Lower lobe of right lung (tissue), 2 donors: ENCODE measurements around the gene GUCA1A. TPM values are rescaled to one million over a fixed set of nuclear protein-coding genes. Genes with fewer than 3 reads are reported as not detected.
A peak's percentile ranks its signal among the peaks of the same experiment; 100 is the strongest.

ENCODE experiments used
- ATAC-seq, 2 donors: fragments of 200-7000 bp; cut with Tn5 transposase; one replicate each; pipeline ENCODE4 v1.9.1; 2020 to 2022; ENCODE audit warnings: mild to moderate bottlenecking in 2 of 2, moderate library complexity in 2 of 2
- DNase-seq: peaks from one replicate; pipeline ENCODE4 v3.0.0-alpha.2; 2020
- H3K27ac ChIP-seq: fragments of 200-600 bp; one replicate; pipeline ENCODE4 v1.8.0; 2022
- H3K27me3 ChIP-seq: fragments of 200-600 bp; one replicate; pipeline ENCODE4 v1.8.0; 2022; ENCODE audit warnings: low read depth
- H3K36me3 ChIP-seq: fragments of 200-600 bp; one replicate; pipeline ENCODE4 v1.8.0; 2022; ENCODE audit warnings: mild to moderate bottlenecking
- H3K4me1 ChIP-seq: fragments of 200-600 bp; one replicate; pipeline ENCODE4 v1.8.0; 2022
- H3K4me3 ChIP-seq: fragments of 200-600 bp; one replicate; pipeline ENCODE4 v1.8.0; 2022; ENCODE audit warnings: mild to moderate bottlenecking
- H3K9me3 ChIP-seq: fragments of 200-600 bp; one replicate; pipeline ENCODE4 v1.8.0; 2022
- intact Hi-C: fragments of 100-400 bp; cut with DNase I; formaldehyde crosslinking; loops from one replicate; pipeline ENCODE4 v1.11.0; 2022
- total RNA-seq: library from RNA; stranded (reverse); fragmentation: NEBNext Ultra II Directional; extraction: Animal tissue kit (Norgen Biotek cat#: 25700); gene quantifications from one replicate; pipeline ENCODE4 v1.2.1, GENCODE V29; 2021
- TF ChIP-seq, protein P1 (sequence below): fragments of 200-600 bp; IDR thresholded peaks from one replicate; pipeline ENCODE4 v1.8.0; 2022; ENCODE audit warnings: antibody characterized with exemption, mild to moderate bottlenecking
- donor health status: DM: no; HTN: yes; CAD: no; lungs with severe emphysema.

Gene GUCA1A
- total RNA-seq, 1 donor from 2014 or later = not detected

DNA sequence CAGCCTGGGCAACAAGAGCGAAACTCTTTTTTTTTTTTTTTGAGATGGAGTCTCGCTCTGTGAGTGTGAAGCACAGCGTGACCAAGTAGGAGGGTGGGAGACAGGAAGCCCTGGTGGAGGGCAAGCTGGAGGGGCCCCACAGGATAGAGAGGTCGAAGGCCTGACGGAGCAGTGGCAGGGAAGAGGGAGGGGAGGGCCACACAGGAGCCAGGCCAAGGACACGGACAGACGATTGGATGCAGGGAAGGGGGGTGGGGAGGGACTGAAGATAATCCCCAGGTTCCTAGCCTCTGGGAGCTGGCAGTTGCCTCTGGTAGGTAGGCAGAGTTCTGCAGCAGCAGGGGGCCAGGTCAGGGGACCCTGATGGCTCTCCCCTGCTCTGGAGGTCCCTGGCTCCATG is 10.8 kb upstream of the GUCA1A start:
- no peaks in the 10 kb centered on the region for H3K4me1 ChIP-seq
- DNase-seq (no peak), ATAC-seq (no peak)
- H3K27ac ChIP-seq = no peak overlapping the region
- H3K27me3 ChIP-seq = no peaks in the 10 kb centered on the region
- no peaks in the 10 kb centered on the region for H3K9me3 ChIP-seq
- no peaks in the 10 kb centered on the region for H3K36me3 ChIP-seq
- intact Hi-C loops = loop anchor here (10.0 kb wide), 1 partner anchor 88 kb away; no protein-coding TSS in a partner anchor
- no peak overlapping the region for H3K4me3 ChIP-seq
- TF ChIP-seq, protein P1, sequence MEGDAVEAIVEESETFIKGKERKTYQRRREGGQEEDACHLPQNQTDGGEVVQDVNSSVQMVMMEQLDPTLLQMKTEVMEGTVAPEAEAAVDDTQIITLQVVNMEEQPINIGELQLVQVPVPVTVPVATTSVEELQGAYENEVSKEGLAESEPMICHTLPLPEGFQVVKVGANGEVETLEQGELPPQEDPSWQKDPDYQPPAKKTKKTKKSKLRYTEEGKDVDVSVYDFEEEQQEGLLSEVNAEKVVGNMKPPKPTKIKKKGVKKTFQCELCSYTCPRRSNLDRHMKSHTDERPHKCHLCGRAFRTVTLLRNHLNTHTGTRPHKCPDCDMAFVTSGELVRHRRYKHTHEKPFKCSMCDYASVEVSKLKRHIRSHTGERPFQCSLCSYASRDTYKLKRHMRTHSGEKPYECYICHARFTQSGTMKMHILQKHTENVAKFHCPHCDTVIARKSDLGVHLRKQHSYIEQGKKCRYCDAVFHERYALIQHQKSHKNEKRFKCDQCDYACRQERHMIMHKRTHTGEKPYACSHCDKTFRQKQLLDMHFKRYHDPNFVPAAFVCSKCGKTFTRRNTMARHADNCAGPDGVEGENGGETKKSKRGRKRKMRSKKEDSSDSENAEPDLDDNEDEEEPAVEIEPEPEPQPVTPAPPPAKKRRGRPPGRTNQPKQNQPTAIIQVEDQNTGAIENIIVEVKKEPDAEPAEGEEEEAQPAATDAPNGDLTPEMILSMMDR = no peak

GRCh38 chr6:42162812-42163211 is 10.4 kb upstream of the GUCA1A start:
- no peaks in the 10 kb centered on the region for H3K9me3 ChIP-seq
- no peaks in the 10 kb centered on the region for H3K4me1 ChIP-seq
- DNase-seq (no peak), ATAC-seq (no peak)
- H3K36me3 ChIP-seq = no peaks in the 10 kb centered on the region
- intact Hi-C loops = loop anchor here (10.0 kb wide), 1 partner anchor 88 kb away; no protein-coding TSS in a partner anchor
- TF ChIP-seq, protein P1 = no peak
- no peak overlapping the region for H3K4me3 ChIP-seq
- H3K27ac ChIP-seq = no peak overlapping the region
- H3K27me3 ChIP-seq = no peaks in the 10 kb centered on the region

DNA sequence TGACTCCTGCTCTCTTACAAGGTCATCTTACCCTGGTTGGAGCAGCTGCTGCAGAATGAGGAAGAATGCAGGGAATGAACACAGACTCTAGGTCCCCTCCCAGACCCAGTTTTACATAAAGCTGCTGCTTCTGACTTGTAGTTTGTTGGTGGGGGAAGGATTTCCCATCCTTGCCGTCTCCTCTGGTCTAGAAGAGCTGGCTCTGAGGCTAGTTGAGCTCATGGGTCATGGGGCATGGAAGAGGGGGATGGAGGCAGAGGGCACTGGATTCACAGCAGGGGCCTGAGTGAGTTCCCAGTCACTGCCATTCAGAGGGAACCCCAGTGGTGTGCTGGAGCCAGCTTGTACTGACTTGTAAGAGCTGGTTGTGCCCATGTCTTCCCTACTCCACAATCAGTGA is 9.2 kb upstream of the GUCA1A start:
- DNase-seq = no peak
- Histone ChIP-seq H3K4me3 (no peak overlapping the region), H3K27ac (no peak overlapping the region), H3K27me3 (no peaks in the 10 kb centered on the region), H3K4me1 (no peaks in the 10 kb centered on the region), H3K9me3 (no peaks in the 10 kb centered on the region), H3K36me3 (no peaks in the 10 kb centered on the region)
- intact Hi-C loops = loop anchor here (10.0 kb wide), 1 partner anchor 89 kb away; no protein-coding TSS in a partner anchor
- ATAC-seq = no peak
- TF ChIP-seq, protein P1 = no peak

GRCh38 chr6:42165016-42165415 is 8.1 kb upstream of the GUCA1A start:
- TF ChIP-seq, protein P1 = no peak
- no peaks in the 10 kb centered on the region for H3K4me1 ChIP-seq
- ATAC-seq = no peak
- no peak overlapping the region for H3K27ac ChIP-seq
- DNase-seq = no peak
- H3K9me3 ChIP-seq = no peaks in the 10 kb centered on the region
- no peaks in the 10 kb centered on the region for H3K27me3 ChIP-seq
- H3K36me3 ChIP-seq = no peaks in the 10 kb centered on the region
- intact Hi-C loops = loop anchor here (10.0 kb wide), 1 partner anchor 90 kb away; no protein-coding TSS in a partner anchor
- no peak overlapping the region for H3K4me3 ChIP-seq

- no peaks in the 10 kb centered on the region for H3K9me3 ChIP-seq
- DNase-seq (no peak), ATAC-seq (peak; percentile 86 to 87)
- intact Hi-C loops = loop anchor here (10.0 kb wide), 1 partner anchor 92 kb away; no protein-coding TSS in a partner anchor
- H3K4me3 ChIP-seq = no peak overlapping the region
- TF ChIP-seq, protein P1 = peak; percentile 97
- H3K27me3 ChIP-seq = no peaks in the 10 kb centered on the region
- H3K4me1 ChIP-seq = no peaks in the 10 kb centered on the region
- H3K36me3 ChIP-seq = no peaks in the 10 kb centered on the region
- no peak overlapping the region for H3K27ac ChIP-seq
Measured at GRCh38 chr6:42166444-42167141, 6.6 kb upstream of the GUCA1A start.
